Tibial nerve (tissue), 3 donors: ENCODE data around the gene HPSE2.

Source experiments
- POLR2A ChIP-seq, 2 donors: fragments of 450-650 bp; IDR thresholded peaks; one replicate each; pipeline ENCODE4 v1.6.1; 2017; ENCODE audit warnings: antibody characterized with exemption in 2 of 2, mild to moderate bottlenecking in 2 of 2, moderate library complexity in 2 of 2
- TF ChIP-seq, protein P1 (sequence below), 5 experiments: fragments of 200-600 bp in 3 of 5; fragments of 450-650 bp in 2 of 5; sonication (generic) in 3 of 5; IDR thresholded peaks; one replicate each; pipeline ENCODE4 v1.5.1; 2016 to 2019; ENCODE audit warnings: antibody characterized with exemption in 5 of 5, mild to moderate bottlenecking in 3 of 5, moderate library complexity in 2 of 5

DNA sequence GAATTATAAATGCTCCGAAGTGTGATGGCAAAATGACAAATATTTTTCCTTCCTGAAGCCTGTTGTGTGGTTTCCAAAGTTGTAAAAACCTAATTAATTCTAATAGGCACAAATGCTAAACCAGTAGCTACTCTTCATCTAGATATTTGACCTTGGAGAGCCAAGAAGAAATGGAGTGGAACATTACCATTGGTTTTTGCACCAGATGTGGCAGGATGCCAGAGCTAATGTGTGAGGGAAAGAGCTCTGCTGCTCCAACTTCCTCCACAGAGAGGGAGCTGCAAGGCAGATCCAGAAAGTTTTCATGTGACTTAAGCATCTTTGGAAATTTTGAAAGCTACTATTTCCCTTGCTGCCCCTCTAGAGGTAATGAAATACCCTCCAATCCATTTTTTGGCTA is 723.8 kb downstream of the HPSE2 start:
- TF ChIP-seq, protein P1, sequence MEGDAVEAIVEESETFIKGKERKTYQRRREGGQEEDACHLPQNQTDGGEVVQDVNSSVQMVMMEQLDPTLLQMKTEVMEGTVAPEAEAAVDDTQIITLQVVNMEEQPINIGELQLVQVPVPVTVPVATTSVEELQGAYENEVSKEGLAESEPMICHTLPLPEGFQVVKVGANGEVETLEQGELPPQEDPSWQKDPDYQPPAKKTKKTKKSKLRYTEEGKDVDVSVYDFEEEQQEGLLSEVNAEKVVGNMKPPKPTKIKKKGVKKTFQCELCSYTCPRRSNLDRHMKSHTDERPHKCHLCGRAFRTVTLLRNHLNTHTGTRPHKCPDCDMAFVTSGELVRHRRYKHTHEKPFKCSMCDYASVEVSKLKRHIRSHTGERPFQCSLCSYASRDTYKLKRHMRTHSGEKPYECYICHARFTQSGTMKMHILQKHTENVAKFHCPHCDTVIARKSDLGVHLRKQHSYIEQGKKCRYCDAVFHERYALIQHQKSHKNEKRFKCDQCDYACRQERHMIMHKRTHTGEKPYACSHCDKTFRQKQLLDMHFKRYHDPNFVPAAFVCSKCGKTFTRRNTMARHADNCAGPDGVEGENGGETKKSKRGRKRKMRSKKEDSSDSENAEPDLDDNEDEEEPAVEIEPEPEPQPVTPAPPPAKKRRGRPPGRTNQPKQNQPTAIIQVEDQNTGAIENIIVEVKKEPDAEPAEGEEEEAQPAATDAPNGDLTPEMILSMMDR (IDR thresholded peaks at IDR 0.05) = no peak
- no peak for TF ChIP-seq POLR2A (IDR thresholded peaks at IDR 0.05)
